Colonic mucosa (tissue), 4 donors: ENCODE data around the gene WFIKKN2. TPM values are rescaled to one million over a fixed set of nuclear protein-coding genes. Genes with fewer than 3 reads are reported as not detected.

Experiments used
- DNase-seq: peaks from one replicate; pipeline ENCODE4 v3.0.0-alpha.2; 2020
- H3K27ac ChIP-seq: fragments of 200-600 bp; one replicate; pipeline ENCODE4 v1.8.0; 2021
- H3K27me3 ChIP-seq: fragments of 200-600 bp; one replicate; pipeline ENCODE4 v1.8.0; 2021
- H3K36me3 ChIP-seq: fragments of 200-600 bp; one replicate; pipeline ENCODE4 v1.8.0; 2021
- H3K4me1 ChIP-seq: fragments of 200-600 bp; one replicate; pipeline ENCODE4 v1.8.0; 2021; ENCODE audit warnings: mild to moderate bottlenecking
- H3K4me3 ChIP-seq: fragments of 200-600 bp; one replicate; pipeline ENCODE4 v1.8.0; 2021
- H3K9ac ChIP-seq, 2 donors: one replicate each; pipeline ENCODE4 v1.7.0; 2013; ENCODE audit warnings: control low read depth in 2 of 2, low read depth in 2 of 2, low read length in 2 of 2
- H3K9me3 ChIP-seq: fragments of 200-600 bp; one replicate; pipeline ENCODE4 v1.8.0; 2021
- CTCF ChIP-seq: fragments of 200-600 bp; IDR thresholded peaks from one replicate; pipeline ENCODE4 v1.8.0; 2022; ENCODE audit warnings: antibody characterized with exemption, mild to moderate bottlenecking
- intact Hi-C: fragments of 100-400 bp; cut with DNase I; formaldehyde crosslinking; loops from one replicate; pipeline ENCODE4 v1.14.1; 2022
- total RNA-seq, 2 donors: library from RNA; stranded (reverse); fragmentation: NEBNext Ultra II Directional in 1 of 2; extraction: Animal tissue kit (Norgen Biotek cat#: 25700) in 1 of 2; gene quantifications; one replicate each; pipeline ENCODE4 v1.2.1, GENCODE V29; 2021
- donor health status: healthy.
- donor health status: DM: no; HTN: no; CAD: no.
- donor health status: DM: no; HTN: no; CAD: no.

WFIKKN2 gene
- total RNA-seq, 2 donors from 2014 or later, result 0.10 to 0.13 TPM

DNA sequence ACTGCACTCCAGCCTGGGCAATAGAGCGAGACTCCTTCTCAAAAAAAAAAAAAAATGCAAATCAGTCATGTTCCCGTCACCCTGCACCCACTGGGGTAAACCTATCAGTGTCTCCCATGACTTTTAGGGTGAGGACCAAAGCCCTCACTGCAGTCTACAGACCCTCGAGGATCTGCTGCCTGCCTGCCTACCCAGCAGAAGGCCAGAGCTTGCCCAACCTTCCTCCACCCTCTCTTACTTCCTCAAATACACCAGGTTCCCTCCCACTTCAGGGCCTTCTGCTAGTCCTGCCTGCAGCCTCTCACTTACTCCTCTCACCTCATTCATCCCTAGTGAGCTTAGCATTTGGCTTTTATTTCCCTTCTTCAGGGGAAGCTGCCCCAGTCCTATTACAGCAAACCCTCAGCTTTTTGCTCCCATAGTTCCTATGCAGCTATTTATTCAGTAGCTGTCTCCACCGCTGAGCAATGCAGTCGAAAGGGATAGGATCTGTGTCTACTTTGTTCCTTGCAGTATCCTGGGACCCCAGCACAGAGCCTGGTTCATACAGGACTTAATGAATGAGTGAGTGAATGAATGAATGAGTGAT lies 48.6 kb downstream of the WFIKKN2 start:
- intact Hi-C loops, result no loop called here
- peak; percentile 64 for DNase-seq
- Histone ChIP-seq H3K4me3 (no peak overlapping the region), H3K27ac (peak overlapping the region; percentile 66), H3K9ac (peak overlapping the region; percentile 26 to 83), H3K9me3 (no peaks in the 10 kb centered on the region), H3K36me3 (no peaks in the 10 kb centered on the region), H3K27me3 (no peaks in the 10 kb centered on the region), H3K4me1 (peaks cover 6% of the 10 kb centered on the region)
- no peak for TF ChIP-seq CTCF

- intact Hi-C loops, result no loop called here
- Histone ChIP-seq H3K27me3 (no peaks in the 10 kb centered on the region), H3K9ac (peak overlapping the region; percentile 26 to 83), H3K4me3 (no peak overlapping the region), H3K27ac (peak overlapping the region; percentile 66), H3K4me1 (peaks cover 6% of the 10 kb centered on the region), H3K9me3 (no peaks in the 10 kb centered on the region), H3K36me3 (no peaks in the 10 kb centered on the region)
- peak; percentile 76 for DNase-seq
- no peak for TF ChIP-seq CTCF
These were observed 49.3 kb downstream of the WFIKKN2 start for GRCh38 chr17:50884439-50885311.

GRCh38 chr17:50887705-50888245 lies 52.4 kb downstream of the WFIKKN2 start:
- DNase-seq, result no peak
- Histone ChIP-seq H3K27ac (no peak overlapping the region), H3K27me3 (no peaks in the 10 kb centered on the region), H3K9ac (no peak overlapping the region), H3K36me3 (no peaks in the 10 kb centered on the region), H3K4me1 (peaks cover 6% of the 10 kb centered on the region), H3K9me3 (no peaks in the 10 kb centered on the region), H3K4me3 (no peak overlapping the region)
- no peak for TF ChIP-seq CTCF
- intact Hi-C loops, result no loop called here

GRCh38 chr17:50889528-50890118 lies 54.2 kb downstream of the WFIKKN2 start:
- intact Hi-C loops, result no loop called here
- no peaks in the 10 kb centered on the region for H3K4me1 ChIP-seq
- H3K9ac ChIP-seq, result no peak overlapping the region
- DNase-seq, result no peak
- H3K4me3 ChIP-seq, result no peak overlapping the region
- no peak for TF ChIP-seq CTCF
- no peaks in the 10 kb centered on the region for H3K9me3 ChIP-seq
- no peak overlapping the region for H3K27ac ChIP-seq
- no peaks in the 10 kb centered on the region for H3K27me3 ChIP-seq
- no peaks in the 10 kb centered on the region for H3K36me3 ChIP-seq

DNA sequence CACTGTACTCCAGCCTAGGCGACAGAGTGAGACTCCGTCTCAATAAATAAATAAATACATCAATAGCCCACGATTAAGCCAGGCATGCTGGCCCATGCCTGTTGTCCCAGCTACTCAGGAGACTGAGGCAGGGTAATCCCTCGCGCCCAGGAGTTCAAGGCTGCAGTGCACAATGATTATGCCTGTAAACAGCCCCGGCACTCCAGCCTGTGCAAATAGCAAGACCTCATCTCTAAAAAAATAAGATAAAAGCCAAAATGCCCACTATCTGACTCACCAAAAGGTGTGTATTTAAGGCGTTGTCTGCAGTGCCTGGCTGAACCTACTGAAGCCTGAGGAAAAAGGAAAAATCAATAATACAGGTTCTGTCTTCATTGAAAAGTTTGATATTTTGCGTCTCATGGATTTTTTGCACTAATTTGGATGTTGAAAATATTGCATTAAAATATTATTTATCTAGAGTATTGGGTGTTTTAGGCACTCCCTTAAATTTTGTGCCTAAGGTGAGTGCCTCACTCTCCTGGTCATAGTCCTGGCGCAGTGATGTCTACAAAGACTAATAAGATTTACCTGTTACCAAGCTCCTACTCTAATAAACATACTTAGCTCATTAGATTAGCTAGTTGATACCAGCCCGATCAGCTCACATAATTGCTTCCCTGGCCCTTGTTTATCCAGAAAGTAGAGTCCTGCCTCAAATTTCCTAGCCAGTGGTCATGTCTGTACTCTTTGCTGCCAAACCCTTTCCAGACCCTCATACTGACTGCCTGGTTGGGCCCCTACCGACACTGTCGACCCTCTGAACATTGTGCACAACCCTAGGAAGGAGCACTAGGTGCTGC lies 55.5 kb downstream of the WFIKKN2 start:
- Histone ChIP-seq H3K9me3 (no peaks in the 10 kb centered on the region), H3K4me1 (no peaks in the 10 kb centered on the region)
- intact Hi-C loops, result no loop called here

More for the DNA sequence above, 55.5 kb downstream of the WFIKKN2 start:
- no peaks in the 10 kb centered on the region for H3K27me3 ChIP-seq
- TF ChIP-seq CTCF, result no peak
- no peak for DNase-seq
- no peak overlapping the region for H3K4me3 ChIP-seq
- no peak overlapping the region for H3K9ac ChIP-seq
- H3K36me3 ChIP-seq, result no peaks in the 10 kb centered on the region
- no peak overlapping the region for H3K27ac ChIP-seq
